Esophagus muscularis mucosa (tissue), 3 donors: ENCODE data around the gene OTUD4.

Experiments used
- CTCF ChIP-seq, 3 experiments: fragments of 200-600 bp in 2 of 3; fragments of 450-650 bp in 1 of 3; sonication (generic) in 2 of 3; IDR thresholded peaks; one replicate each; pipeline ENCODE4 v1.5.1; 2017 to 2019; ENCODE audit warnings: antibody characterized with exemption in 3 of 3, mild to moderate bottlenecking in 2 of 3, moderate library complexity in 1 of 3
- POLR2A ChIP-seq: fragments of 450-650 bp; IDR thresholded peaks from one replicate; pipeline ENCODE4 v1.6.1; 2017; ENCODE audit warnings: antibody characterized with exemption, moderate library complexity, mild to moderate bottlenecking, low read depth
- POLR2AphosphoS5 ChIP-seq, 2 donors: sonication (generic); formaldehyde crosslinking; IDR thresholded peaks; one replicate each; pipeline ENCODE4 v1.6.1; 2017; ENCODE audit warnings: antibody characterized with exemption in 2 of 2

- TF ChIP-seq CTCF (IDR thresholded peaks at IDR 0.05) = no peak
- TF ChIP-seq POLR2AphosphoS5 (IDR thresholded peaks at IDR 0.05) = no peak
- TF ChIP-seq POLR2A = no peak
These were observed 26.5 kb downstream of the OTUD4 start for GRCh38 chr4:145153904-145154298.
